BE2C (cell line): ENCODE measurements around the gene CLCN7.
"Not testable (repeated sequence)": the region's sequence is repeated elsewhere in the genome, so short reads cannot be mapped to it uniquely, and the experiment has no call there.

ENCODE experiments used
- DNase-seq: peaks from one replicate; pipeline ENCODE4 v3.0.0-alpha.2; 2020
- H3K27me3 ChIP-seq: fragments of 250-450 bp; sonication (Bioruptor Pico); 2 replicates; pipeline ENCODE4 v1.5.1; 2020; ENCODE audit warnings: mild to moderate bottlenecking
- H3K36me3 ChIP-seq: fragments of 250-450 bp; sonication (Bioruptor Pico); 2 replicates; pipeline ENCODE4 v1.5.1; 2020; ENCODE audit warnings: mild to moderate bottlenecking
- H3K4me1 ChIP-seq: fragments of 250-450 bp; sonication (Bioruptor Pico); 2 replicates; pipeline ENCODE4 v1.5.1; 2020
- H3K4me3 ChIP-seq: 2 replicates; pipeline ENCODE4 v1.5.1; 2011; ENCODE audit warnings: low read depth, low read length
- H3K9me3 ChIP-seq: fragments of 250-450 bp; sonication (Bioruptor Pico); 2 replicates; pipeline ENCODE4 v1.5.1; 2020
- CTCF ChIP-seq: IDR thresholded peaks from 2 replicates; pipeline ENCODE4 v1.5.1; 2012; ENCODE audit warnings: mild to moderate bottlenecking, low read depth, low read length

Gene CLCN7

GRCh38 chr16:1472974-1473373, 1.9 kb downstream of the CLCN7 start:
- H3K36me3 ChIP-seq, result no peaks in the 10 kb centered on the region
- no peak overlapping the region for H3K4me3 ChIP-seq
- no peaks in the 10 kb centered on the region for H3K4me1 ChIP-seq
- TF ChIP-seq CTCF, result no peak
- no peaks in the 10 kb centered on the region; the same call in 1 of the 2 replicates for H3K9me3 ChIP-seq
- no peak for DNase-seq
- no peaks in the 10 kb centered on the region for H3K27me3 ChIP-seq

- no peak for DNase-seq
- no peaks in the 10 kb centered on the region for H3K36me3 ChIP-seq
- H3K9me3 ChIP-seq, result no peaks in the 10 kb centered on the region
- H3K4me3 ChIP-seq, result no peak overlapping the region
- H3K4me1 ChIP-seq, result no peaks in the 10 kb centered on the region
- no peak for TF ChIP-seq CTCF
- no peaks in the 10 kb centered on the region for H3K27me3 ChIP-seq
These were observed 3.1 kb downstream of the CLCN7 start for GRCh38 chr16:1471569-1472194.

- TF ChIP-seq CTCF, result no peak
- no peak for DNase-seq
These were observed 4.2 kb downstream of the CLCN7 start for GRCh38 chr16:1470481-1471251.

GRCh38 chr16:1469693-1470201, 5.1 kb downstream of the CLCN7 start:
- no peak overlapping the region for H3K4me3 ChIP-seq

More at GRCh38 chr16:1470481-1471251, 4.2 kb downstream of the CLCN7 start:
- H3K9me3 ChIP-seq, result no peaks in the 10 kb centered on the region
- H3K4me1 ChIP-seq, result no peaks in the 10 kb centered on the region
- H3K27me3 ChIP-seq, result no peaks in the 10 kb centered on the region
- no peak overlapping the region for H3K4me3 ChIP-seq
- H3K36me3 ChIP-seq, result no peaks in the 10 kb centered on the region

GRCh38 chr16:1469141-1469540, 5.7 kb downstream of the CLCN7 start:
- not testable (repeated sequence) for H3K27me3 ChIP-seq, H3K36me3 ChIP-seq, H3K4me3 ChIP-seq, DNase-seq, H3K9me3 ChIP-seq, H3K4me1 ChIP-seq

More at GRCh38 chr16:1469693-1470201, 5.1 kb downstream of the CLCN7 start:
- Histone ChIP-seq H3K27me3 (no peaks in the 10 kb centered on the region), H3K4me1 (no peaks in the 10 kb centered on the region), H3K9me3 (no peaks in the 10 kb centered on the region), H3K36me3 (no peaks in the 10 kb centered on the region)
- DNase-seq, result no peak
- no peak for TF ChIP-seq CTCF

GRCh38 chr16:1468426-1468810, 6.4 kb downstream of the CLCN7 start:
- no peaks in the 10 kb centered on the region for H3K9me3 ChIP-seq
- H3K27me3 ChIP-seq, result no peaks in the 10 kb centered on the region
- H3K36me3 ChIP-seq, result no peaks in the 10 kb centered on the region
- no peak overlapping the region for H3K4me3 ChIP-seq
- no peaks in the 10 kb centered on the region for H3K4me1 ChIP-seq
- no peak for DNase-seq
- TF ChIP-seq CTCF, result no peak
